ENCODE measurements around the gene FTO.

Gene FTO

GRCh38 chr16:54007504-54007903 is 303.5 kb downstream of the FTO start:
- H3K4me3 ChIP-seq (ENCODE audit: low read depth, low read length) = no peak overlapping the region
- TF ChIP-seq CTCF (IDR thresholded peaks at IDR 0.05; ENCODE audit: control insufficient read depth, extremely low read depth, insufficient read depth) = no peak
- DNase-seq (ENCODE audit: low read depth) = no peak

- no peak for TF ChIP-seq CTCF (IDR thresholded peaks at IDR 0.05; ENCODE audit: control insufficient read depth, extremely low read depth, insufficient read depth)
- H3K4me3 ChIP-seq (ENCODE audit: low read depth, low read length) = no peak overlapping the region
- DNase-seq (ENCODE audit: low read depth) = no peak
Observed at GRCh38 chr16:54009464-54010176, 305.7 kb downstream of the FTO start.

GRCh38 chr16:54015147-54015546 is 311.2 kb downstream of the FTO start:
- no peak overlapping the region for H3K4me3 ChIP-seq (ENCODE audit: low read depth, low read length)
- no peak for DNase-seq (ENCODE audit: low read depth)
- TF ChIP-seq CTCF (IDR thresholded peaks at IDR 0.05; ENCODE audit: control insufficient read depth, extremely low read depth, insufficient read depth) = no peak

GRCh38 chr16:54022362-54022761 is 318.4 kb downstream of the FTO start:
- no peak for TF ChIP-seq CTCF (IDR thresholded peaks at IDR 0.05; ENCODE audit: control insufficient read depth, extremely low read depth, insufficient read depth)
- H3K4me3 ChIP-seq (ENCODE audit: low read depth, low read length) = no peak overlapping the region
- DNase-seq (ENCODE audit: low read depth) = no peak

- DNase-seq (ENCODE audit: low read depth) = no peak
- no peak for TF ChIP-seq CTCF (IDR thresholded peaks at IDR 0.05; ENCODE audit: control insufficient read depth, extremely low read depth, insufficient read depth)
- no peak overlapping the region for H3K4me3 ChIP-seq (ENCODE audit: low read depth, low read length)
Observed at GRCh38 chr16:54026456-54026855, 322.5 kb downstream of the FTO start.

- TF ChIP-seq CTCF (IDR thresholded peaks at IDR 0.05; ENCODE audit: control insufficient read depth, extremely low read depth, insufficient read depth) = no peak
- H3K4me3 ChIP-seq (ENCODE audit: low read depth, low read length) = no peak overlapping the region
- DNase-seq (ENCODE audit: low read depth) = no peak
Observed at GRCh38 chr16:54027062-54027461, 323.1 kb downstream of the FTO start.

- H3K4me3 ChIP-seq (ENCODE audit: low read depth, low read length) = no peak overlapping the region
- no peak for TF ChIP-seq CTCF (IDR thresholded peaks at IDR 0.05; ENCODE audit: control insufficient read depth, extremely low read depth, insufficient read depth)
- DNase-seq (ENCODE audit: low read depth) = no peak
Observed at GRCh38 chr16:54027558-54027957, 323.6 kb downstream of the FTO start.
